COLO668 (cell line): ENCODE measurements around the gene ANO2.

Experiments used
- DNase-seq: peaks from one replicate; lab custom pipeline; 2025; ENCODE audit not compliant: unreplicated experiment; lab: John Stamatoyannopoulos, UW

Gene ANO2

DNA sequence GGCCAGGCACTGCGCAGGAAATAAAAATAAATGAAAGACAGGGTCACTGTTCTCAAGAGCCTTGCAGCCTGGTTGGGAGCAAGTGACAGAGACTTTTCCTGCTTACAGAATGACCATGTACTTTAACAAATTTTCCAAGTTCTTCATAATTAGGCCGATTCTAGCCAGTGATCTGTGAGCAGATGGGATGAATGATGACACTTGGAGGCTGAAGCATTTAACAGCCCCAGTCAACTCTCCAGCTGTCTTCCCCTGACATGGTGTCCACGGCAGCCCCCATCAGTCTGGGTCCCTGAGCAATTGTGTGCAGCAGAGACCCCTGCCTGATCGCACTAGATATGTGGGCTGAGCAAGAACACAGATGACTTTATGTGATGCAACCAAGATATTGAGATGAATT lies 314.3 kb downstream of the ANO2 start:
- DNase-seq: no peak

DNA sequence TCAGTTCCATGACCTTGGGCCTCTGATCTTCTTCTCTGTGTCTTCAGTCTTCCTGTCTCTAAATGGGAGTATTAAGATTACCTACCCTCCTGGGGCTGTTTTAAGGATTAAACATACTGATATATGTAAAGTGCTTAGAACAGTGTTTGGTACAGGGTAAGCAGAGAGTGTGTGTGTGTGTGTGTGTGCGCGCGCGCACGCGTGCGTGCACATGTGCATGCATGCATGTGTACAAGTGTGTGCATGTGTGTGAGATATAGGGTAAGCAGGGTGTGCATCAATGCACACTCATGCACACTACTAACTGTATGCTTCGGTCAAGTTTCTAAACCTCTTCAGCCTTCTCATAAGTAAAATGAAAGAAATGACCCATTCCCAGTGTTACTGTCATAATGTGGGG lies 316.6 kb downstream of the ANO2 start:
- no peak for DNase-seq

GRCh38 chr12:5627053-5627630 lies 317.9 kb downstream of the ANO2 start:
- DNase-seq: no peak

DNA sequence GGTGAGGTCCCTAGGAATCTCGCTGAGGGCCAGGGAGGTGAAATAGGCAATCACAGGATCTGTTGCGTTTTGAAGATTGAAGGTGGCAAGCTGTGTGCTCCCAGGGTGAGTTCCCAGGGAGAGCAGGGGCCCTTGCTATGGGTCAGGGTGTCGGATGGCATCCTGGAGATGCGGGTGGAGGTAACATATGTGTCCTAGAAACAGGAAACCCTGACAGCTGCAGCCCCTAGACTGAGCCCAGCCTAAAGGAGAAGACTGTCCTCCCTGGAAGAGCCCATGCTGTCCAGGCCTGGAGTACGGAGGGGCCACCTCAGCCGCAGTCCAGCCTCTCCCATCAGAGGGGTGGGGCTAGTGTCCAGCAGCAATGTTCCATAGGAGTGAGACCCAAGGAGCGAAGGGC lies 318.9 kb downstream of the ANO2 start:
- no peak for DNase-seq

DNA sequence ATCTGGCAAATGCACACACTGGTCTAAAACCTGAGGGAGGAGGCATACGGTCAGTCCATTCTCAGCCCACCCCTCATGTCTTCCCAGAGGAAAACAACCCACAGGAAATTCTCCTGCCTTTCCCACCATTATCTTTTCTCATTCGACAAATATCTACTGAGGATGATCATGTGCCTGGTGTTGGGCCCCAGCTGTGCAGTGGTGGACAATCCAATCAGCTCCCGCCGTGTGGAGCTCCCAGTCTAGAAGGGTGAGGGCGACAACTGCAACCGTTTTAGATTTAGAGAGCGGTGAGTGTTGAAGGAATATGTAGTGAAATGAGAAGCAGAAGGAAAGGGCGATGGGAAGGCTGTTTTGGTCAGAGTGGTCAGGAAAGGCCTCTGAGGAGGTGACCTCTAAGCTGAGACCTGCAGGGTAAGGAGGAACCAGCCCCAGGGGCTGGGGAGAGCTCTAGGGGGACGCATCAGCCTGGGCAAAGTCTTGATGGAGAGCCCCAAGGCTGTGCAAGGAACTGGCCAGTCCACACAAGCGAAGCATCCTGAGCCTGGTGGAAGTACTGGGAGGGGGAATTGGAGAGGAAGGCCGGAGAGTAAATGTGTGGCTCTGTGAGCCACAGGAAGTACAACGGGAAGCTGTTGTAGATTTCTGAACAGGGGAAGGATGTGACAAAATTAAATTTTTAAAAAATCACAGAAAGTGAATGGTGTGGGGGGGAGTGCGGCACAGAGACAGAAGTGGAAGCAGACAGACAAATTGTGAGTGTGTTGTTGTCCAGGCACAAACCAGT lies 320.4 kb downstream of the ANO2 start:
- DNase-seq: no peak

- DNase-seq: no peak
These were observed 321.6 kb downstream of the ANO2 start for GRCh38 chr12:5623411-5623810.

DNA sequence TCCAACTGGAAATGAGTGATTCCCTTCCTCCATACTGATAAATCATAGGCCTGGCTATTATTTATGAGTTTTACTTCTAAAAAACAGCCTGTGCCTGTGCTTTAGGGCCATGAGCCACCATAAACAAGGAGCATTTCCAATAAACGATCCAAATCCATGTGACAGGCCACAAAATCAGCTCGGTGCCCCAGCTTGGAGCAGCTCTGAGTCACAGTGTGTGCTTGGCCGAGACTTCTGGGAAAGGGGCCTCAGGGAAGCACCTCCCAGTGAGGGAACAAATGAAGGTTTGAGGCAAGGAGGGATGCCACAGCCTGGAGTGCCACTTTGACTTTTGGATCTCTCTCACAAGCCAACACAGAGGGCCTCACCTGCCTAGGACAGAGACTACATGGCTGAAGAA lies 322.8 kb downstream of the ANO2 start:
- no peak for DNase-seq

- no peak for DNase-seq
These were observed 323.7 kb downstream of the ANO2 start for GRCh38 chr12:5621329-5621728.

- no peak for DNase-seq
These were observed 324.2 kb downstream of the ANO2 start for GRCh38 chr12:5620896-5621295.

- DNase-seq: no peak
These were observed 325.4 kb downstream of the ANO2 start for GRCh38 chr12:5619628-5620027.

GRCh38 chr12:5616854-5617253 lies 328.2 kb downstream of the ANO2 start:
- no peak for DNase-seq

- no peak for DNase-seq
These were observed 329.3 kb downstream of the ANO2 start for GRCh38 chr12:5615760-5616159.

GRCh38 chr12:5614256-5614655 lies 330.8 kb downstream of the ANO2 start:
- DNase-seq: no peak

GRCh38 chr12:5612556-5613410 lies 332.3 kb downstream of the ANO2 start:
- DNase-seq: no peak

- no peak for DNase-seq
These were observed 333.9 kb downstream of the ANO2 start for GRCh38 chr12:5611162-5611561.

- DNase-seq: no peak
These were observed 345.7 kb downstream of the ANO2 start for GRCh38 chr12:5599378-5599777.

DNA sequence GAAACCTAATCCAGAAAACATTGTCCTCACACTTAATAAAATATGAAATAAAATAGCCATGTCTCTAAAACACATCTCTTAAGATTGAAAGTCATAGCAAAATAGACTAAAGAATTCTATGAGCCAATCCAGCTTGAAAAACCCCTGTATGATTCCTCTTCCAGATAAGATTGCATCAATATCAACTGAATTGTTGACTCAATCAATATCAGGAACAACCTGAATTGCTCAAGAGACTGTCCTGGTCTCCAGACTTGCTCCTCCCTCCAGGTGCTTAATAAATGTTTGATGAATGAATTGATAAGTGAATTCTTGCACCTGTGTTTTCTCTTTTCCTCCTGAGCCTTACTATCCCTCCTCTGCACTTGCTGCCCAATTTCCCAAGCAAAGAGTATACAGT lies 351.1 kb downstream of the ANO2 start:
- no peak for DNase-seq

DNA sequence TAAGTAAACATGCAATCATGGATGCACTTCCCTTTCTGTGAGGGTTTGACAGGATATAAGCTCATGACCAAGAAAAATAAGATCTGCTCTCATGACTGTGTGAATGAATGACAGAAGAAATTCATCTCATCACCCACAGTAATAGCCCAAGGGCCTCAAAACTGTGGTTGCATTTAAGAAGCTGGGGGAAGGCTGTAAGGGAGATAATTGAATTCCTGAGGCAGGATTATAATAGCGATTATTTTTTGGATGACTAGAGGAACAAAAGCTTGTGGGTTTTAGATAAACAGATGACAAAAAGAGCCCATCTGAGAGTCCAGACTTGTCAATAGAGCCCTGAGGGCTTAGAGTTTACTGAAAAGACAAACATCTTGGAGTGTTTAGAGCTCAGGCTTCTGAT lies 352.0 kb downstream of the ANO2 start:
- no peak for DNase-seq

- no peak for DNase-seq
These were observed 352.7 kb downstream of the ANO2 start for GRCh38 chr12:5592310-5592709.

GRCh38 chr12:5590316-5590715 lies 354.7 kb downstream of the ANO2 start:
- DNase-seq: no peak

GRCh38 chr12:5589054-5589453 lies 356.0 kb downstream of the ANO2 start:
- no peak for DNase-seq

DNA sequence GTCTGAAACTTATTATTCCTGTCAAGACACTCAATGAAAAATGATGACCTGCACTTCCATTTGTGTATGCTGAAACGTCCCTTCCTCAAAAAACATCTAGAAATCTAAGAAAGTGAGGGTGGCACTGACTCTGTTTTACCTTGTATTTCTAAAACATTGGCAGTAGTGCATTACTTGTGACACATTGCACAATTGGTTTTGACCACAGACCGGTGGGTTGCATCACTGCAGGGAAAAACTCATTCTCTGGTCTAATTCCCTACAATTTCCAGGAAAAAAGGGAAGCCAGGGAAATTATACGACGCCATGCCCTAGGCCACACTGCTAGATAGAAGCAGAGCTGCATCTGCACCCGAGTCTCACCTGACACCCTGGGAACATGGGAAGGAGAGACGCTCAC lies 356.5 kb downstream of the ANO2 start:
- no peak for DNase-seq
